HEK293 (cell line): ENCODE measurements around the gene RNF166.

Experiments used
- CTCF ChIA-PET: fragments of 350-600 bp; formaldehyde crosslinking; extraction: SDS; loops from one replicate; lab custom pipeline; 2021; ENCODE audit warnings: antibody characterized with exemption; lab: Yijun Ruan, JAX
- POLR2A ChIA-PET: fragments of 300-600 bp; formaldehyde crosslinking; extraction: SDS; loops from one replicate; lab custom pipeline; 2020; ENCODE audit warnings: antibody characterized with exemption, inconsistent platforms; lab: Yijun Ruan, JAX
- H3K27ac ChIP-seq: fragments of 200-500 bp; sonication (Bioruptor generic); 2 replicates; pipeline ENCODE4 v1.5.1; 2014; ENCODE audit warnings: low read depth, low read length, control low read depth, inconsistent platforms; ENCODE audit errors: extremely low read depth
- H3K36me3 ChIP-seq, 2 experiments: fragments of 200-500 bp in 1 of 2; sonication (Bioruptor generic) in 1 of 2; 1 replicate in 1 of 2; 2 replicates in 1 of 2; pipeline ENCODE4 v1.5.1; 2014 to 2017; ENCODE audit warnings: inconsistent platforms in 2 of 2, low read length in 2 of 2; ENCODE audit not compliant: control insufficient read depth in 2 of 2, insufficient read depth in 1 of 2
- H3K4me1 ChIP-seq: fragments of 200-500 bp; sonication (Bioruptor generic); 2 replicates; pipeline ENCODE4 v1.5.1; 2014; ENCODE audit warnings: mild to moderate bottlenecking, low read length, inconsistent platforms; ENCODE audit not compliant: control insufficient read depth, insufficient read depth
- H3K4me3 ChIP-seq: 2 replicates; pipeline ENCODE4 v1.5.1; 2011; ENCODE audit warnings: low read depth, mild to moderate bottlenecking, control low read depth, low read length, moderate library complexity
- H3K9me3 ChIP-seq: fragments of 200-500 bp; sonication (Bioruptor generic); 2 replicates; pipeline ENCODE4 v1.5.1; 2014; ENCODE audit warnings: low read depth, low read length, inconsistent platforms; ENCODE audit not compliant: control insufficient read depth, insufficient read depth
- ZBTB8A ChIP-seq: fragments of 450-650 bp; formaldehyde crosslinking; IDR thresholded peaks from 2 replicates; pipeline ENCODE4 v1.5.1; 2016; ENCODE audit warnings: missing biosample characterization, missing genetic modification characterization
- ZNF121 ChIP-seq: fragments of 450-650 bp; formaldehyde crosslinking; IDR thresholded peaks from 2 replicates; pipeline ENCODE4 v1.5.1; 2016; ENCODE audit warnings: missing biosample characterization, missing genetic modification characterization
- ZNF394 ChIP-seq: fragments of 450-650 bp; formaldehyde crosslinking; IDR thresholded peaks from 2 replicates; pipeline ENCODE4 v1.5.1; 2016; ENCODE audit warnings: missing biosample characterization, missing genetic modification characterization, mild to moderate bottlenecking, moderate library complexity, borderline replicate concordance
- ZNF544 ChIP-seq: fragments of 450-650 bp; formaldehyde crosslinking; IDR thresholded peaks from 2 replicates; pipeline ENCODE4 v1.5.0; 2017; ENCODE audit warnings: missing biosample characterization, missing genetic modification characterization
- TF ChIP-seq, protein P1 (sequence below): fragments of 450-650 bp; formaldehyde crosslinking; IDR thresholded peaks from 2 replicates; pipeline ENCODE4 v1.5.1; 2016; ENCODE audit warnings: missing biosample characterization, missing genetic modification characterization

The RNF166 gene

DNA sequence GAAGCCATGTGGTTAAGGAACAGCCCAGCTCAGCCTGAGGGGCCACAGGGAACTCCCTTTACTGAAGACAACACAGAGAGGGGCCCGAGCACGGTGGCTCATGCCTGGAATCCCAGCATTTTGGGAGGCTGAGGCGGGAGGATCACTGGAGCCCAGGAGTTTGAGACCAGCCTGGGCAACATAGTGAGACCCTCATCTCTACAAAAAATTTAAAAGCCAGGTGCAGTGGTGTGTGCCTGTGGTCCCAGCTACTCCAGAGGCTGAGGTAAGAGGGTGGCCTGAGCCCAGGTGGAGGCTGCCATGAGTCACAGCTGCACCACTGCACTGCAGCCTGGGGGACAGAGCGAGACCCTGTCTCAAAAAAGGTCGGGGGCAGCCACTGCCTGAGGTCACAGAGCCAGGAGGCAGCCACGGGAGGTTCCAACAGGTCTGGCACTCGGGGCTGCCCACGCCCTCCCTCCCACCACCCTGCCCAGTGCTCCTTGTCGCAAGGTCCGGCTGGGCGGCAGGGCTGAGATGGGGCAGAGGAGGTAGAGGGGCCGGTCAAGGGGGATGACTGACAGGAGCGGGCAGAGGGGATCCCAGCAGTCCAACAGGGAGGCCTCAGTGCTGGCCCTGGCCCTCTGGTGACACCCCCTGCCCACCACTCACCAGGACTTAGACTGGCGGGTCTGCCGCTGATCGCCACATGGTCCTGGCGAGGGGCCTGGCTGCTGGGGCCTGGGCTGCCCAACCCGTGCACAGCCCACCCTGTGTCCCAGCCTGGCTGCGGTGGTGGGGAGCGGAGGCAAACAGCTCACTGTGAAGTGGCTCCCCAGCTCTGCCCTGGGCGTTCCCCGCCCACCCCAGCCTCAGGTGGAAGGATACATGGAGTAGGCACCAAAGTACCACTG is 58.8 kb downstream of the RNF166 start:
- Histone ChIP-seq H3K9me3 (no peaks in the 10 kb centered on the region), H3K4me1 (peaks cover 7% of the 10 kb centered on the region; the same call in 1 of the 2 replicates), H3K27ac (no peak overlapping the region), H3K36me3 (peaks cover 0 to 27% of the 10 kb centered on the region in 2 experiments; a peak in 2 of 3 replicates), H3K4me3 (no peak overlapping the region)
- TF ChIP-seq ZBTB8A (tag by site-specific recombination): 0 out of 2 replicates have a peak, but pooled peaks have one; percentile 22
- TF ChIP-seq, protein P1, sequence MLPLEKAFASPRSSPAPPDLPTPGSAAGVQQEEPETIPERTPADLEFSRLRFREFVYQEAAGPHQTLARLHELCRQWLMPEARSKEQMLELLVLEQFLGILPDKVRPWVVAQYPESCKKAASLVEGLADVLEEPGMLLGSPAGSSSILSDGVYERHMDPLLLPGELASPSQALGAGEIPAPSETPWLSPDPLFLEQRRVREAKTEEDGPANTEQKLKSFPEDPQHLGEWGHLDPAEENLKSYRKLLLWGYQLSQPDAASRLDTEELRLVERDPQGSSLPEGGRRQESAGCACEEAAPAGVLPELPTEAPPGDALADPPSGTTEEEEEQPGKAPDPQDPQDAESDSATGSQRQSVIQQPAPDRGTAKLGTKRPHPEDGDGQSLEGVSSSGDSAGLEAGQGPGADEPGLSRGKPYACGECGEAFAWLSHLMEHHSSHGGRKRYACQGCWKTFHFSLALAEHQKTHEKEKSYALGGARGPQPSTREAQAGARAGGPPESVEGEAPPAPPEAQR (tag by site-specific recombination): no peak
- peak; percentile 68; the same call in 1 of the 2 replicates for TF ChIP-seq ZNF394 (tag by site-specific recombination)
- peak; percentile 84 for TF ChIP-seq ZNF121 (tag by site-specific recombination)
- TF ChIP-seq ZNF544 (tag by site-specific recombination): no peak
- POLR2A ChIA-PET: interaction anchor here (0.6 to 1.1 kb wide), 2 partner anchors 10 to 546 kb away, joined by 4 read pairs; no protein-coding TSS in a partner anchor
- CTCF ChIA-PET: interaction anchor here (0.7 kb wide), 1 partner anchor 90 kb away, joined by 3 read pairs; no protein-coding TSS in a partner anchor
